ENCODE data around the gene TBPL2.
A peak's percentile ranks its signal among the peaks of the same experiment; 100 is the strongest.
"Not testable (repeated sequence)": the region's sequence is repeated elsewhere in the genome, so short reads cannot be mapped to it uniquely, and the experiment has no call there.

The TBPL2 gene

GRCh38 chr14:55410876-55411275 lies 29.5 kb downstream of the TBPL2 start:
- peak overlapping the region; percentile 85 for H3K4me3 ChIP-seq (ENCODE audit: low read depth, low read length)

- H3K4me3 ChIP-seq (ENCODE audit: low read depth, low read length) = no peak overlapping the region
These were observed 36.1 kb downstream of the TBPL2 start for GRCh38 chr14:55404173-55404854.

GRCh38 chr14:55401751-55402150 lies 38.7 kb downstream of the TBPL2 start:
- no peak overlapping the region for H3K4me3 ChIP-seq (ENCODE audit: low read depth, low read length)

- no peak overlapping the region for H3K4me3 ChIP-seq (ENCODE audit: low read depth, low read length)
These were observed 40.6 kb downstream of the TBPL2 start for GRCh38 chr14:55399852-55400251.

GRCh38 chr14:55399183-55399582 lies 41.2 kb downstream of the TBPL2 start:
- H3K4me3 ChIP-seq (ENCODE audit: low read depth, low read length) = no peak overlapping the region

GRCh38 chr14:55398679-55399078 lies 41.7 kb downstream of the TBPL2 start:
- H3K4me3 ChIP-seq (ENCODE audit: low read depth, low read length) = no peak overlapping the region

- H3K4me3 ChIP-seq (ENCODE audit: low read depth, low read length) = no peak overlapping the region
These were observed 51.1 kb downstream of the TBPL2 start for GRCh38 chr14:55389330-55389729.

GRCh38 chr14:55388160-55388559 lies 52.3 kb downstream of the TBPL2 start:
- H3K4me3 ChIP-seq (ENCODE audit: low read depth, low read length) = no peak overlapping the region

- H3K4me3 ChIP-seq (ENCODE audit: low read depth, low read length) = no peak overlapping the region
These were observed 53.3 kb downstream of the TBPL2 start for GRCh38 chr14:55387121-55387520.

GRCh38 chr14:55386037-55386808 lies 54.2 kb downstream of the TBPL2 start:
- H3K4me3 ChIP-seq (ENCODE audit: low read depth, low read length) = no peak overlapping the region

- H3K4me3 ChIP-seq (ENCODE audit: low read depth, low read length) = no peak overlapping the region
These were observed 55.9 kb downstream of the TBPL2 start for GRCh38 chr14:55384536-55384935.

GRCh38 chr14:55383541-55384140 lies 56.8 kb downstream of the TBPL2 start:
- no peak overlapping the region for H3K4me3 ChIP-seq (ENCODE audit: low read depth, low read length)

- H3K4me3 ChIP-seq (ENCODE audit: low read depth, low read length) = not testable (repeated sequence)
These were observed 57.4 kb downstream of the TBPL2 start for GRCh38 chr14:55383056-55383466.

GRCh38 chr14:55382483-55382882 lies 57.9 kb downstream of the TBPL2 start:
- no peak overlapping the region for H3K4me3 ChIP-seq (ENCODE audit: low read depth, low read length)

GRCh38 chr14:55381561-55381960 lies 58.9 kb downstream of the TBPL2 start:
- H3K4me3 ChIP-seq (ENCODE audit: low read depth, low read length) = no peak overlapping the region

- no peak overlapping the region for H3K4me3 ChIP-seq (ENCODE audit: low read depth, low read length)
These were observed 59.4 kb downstream of the TBPL2 start for GRCh38 chr14:55381040-55381439.

GRCh38 chr14:55377236-55377635 lies 63.2 kb downstream of the TBPL2 start:
- no peak overlapping the region for H3K4me3 ChIP-seq (ENCODE audit: low read depth, low read length)

GRCh38 chr14:55374771-55375170 lies 65.6 kb downstream of the TBPL2 start:
- no peak overlapping the region for H3K4me3 ChIP-seq (ENCODE audit: low read depth, low read length)

GRCh38 chr14:55373784-55374705 lies 66.4 kb downstream of the TBPL2 start:
- no peak overlapping the region for H3K4me3 ChIP-seq (ENCODE audit: low read depth, low read length)

- no peak overlapping the region for H3K4me3 ChIP-seq (ENCODE audit: low read depth, low read length)
These were observed 67.6 kb downstream of the TBPL2 start for GRCh38 chr14:55372825-55373224.

GRCh38 chr14:55372423-55372822 lies 68.0 kb downstream of the TBPL2 start:
- H3K4me3 ChIP-seq (ENCODE audit: low read depth, low read length) = no peak overlapping the region

All from iPS-11a (cell line).